Measurements from ENCODE around the gene ECM2.

Gene ECM2

DNA sequence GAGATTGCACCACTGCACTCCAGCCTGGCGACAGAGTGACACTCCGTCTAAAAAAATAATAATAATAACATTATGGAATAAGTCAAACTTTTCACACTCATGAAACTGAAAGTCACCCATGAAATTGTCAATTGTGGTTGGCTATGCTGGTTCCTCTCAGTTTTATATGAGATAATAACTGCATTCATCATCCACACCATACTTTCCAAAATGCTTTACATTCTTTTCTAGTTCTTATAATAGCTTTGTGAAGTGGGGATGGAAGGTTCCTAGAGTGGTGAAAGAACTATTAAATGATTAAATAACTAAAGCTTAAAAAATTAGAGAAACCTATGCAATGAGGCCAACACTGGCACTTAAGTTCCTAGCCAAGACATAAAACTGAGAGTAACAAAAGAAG is 40.9 kb downstream of the ECM2 start:
- Histone ChIP-seq H3K4me3 (ENCODE audit: low read length in 2 of 2) (no peak overlapping the region), H2BK5ac (ENCODE audit: low read length) (no peak overlapping the region), H4K8ac (ENCODE audit: low read depth, low read length) (no peak overlapping the region), H3K27ac (replicated peaks; ENCODE audit: low read length) (no peak overlapping the region), H3K79me1 (ENCODE audit: low read depth, low read length) (no peaks in the 10 kb centered on the region), H2AFZ (ENCODE audit: low read length) (no peak overlapping the region), H2BK120ac (ENCODE audit: low read depth, low read length) (no peak overlapping the region), H3K9me3 (replicated peaks in 1 of 2; ENCODE audit: control insufficient read depth in 2 of 2, insufficient read depth in 1 of 2, low read depth in 1 of 2, low read length in 2 of 2) (no peaks in the 10 kb centered on the region), H3K14ac (ENCODE audit: low read length) (no peak overlapping the region), H3K9ac (ENCODE audit: low read depth, low read length, poor library complexity) (no peak overlapping the region), H3K4me1 (ENCODE audit: control insufficient read depth in 2 of 2, insufficient read depth in 1 of 2, low read depth in 1 of 2, low read length in 2 of 2) (peaks cover 9% of the 10 kb centered on the region in 2 donors), H3K23ac (ENCODE audit: low read depth, low read length, poor library complexity) (no peak overlapping the region), H2BK12ac (ENCODE audit: low read length) (no peak overlapping the region), H4K91ac (ENCODE audit: low read depth, low read length, poor library complexity) (no peak overlapping the region), H3K18ac (ENCODE audit: low read length) (no peak overlapping the region), H3K27me3 (ENCODE audit: control insufficient read depth in 3 of 3, insufficient read depth in 3 of 3, low read depth in 1 of 3, low read length in 3 of 3) (no peaks in the 10 kb centered on the region), H3K36me3 (replicated peaks in 1 of 2; ENCODE audit: control insufficient read depth in 2 of 2, insufficient read depth in 2 of 2, low read length in 2 of 2) (no peaks in the 10 kb centered on the region), H2AK5ac (ENCODE audit: low read depth, low read length) (no peak overlapping the region), H3K4ac (ENCODE audit: low read length) (no peak overlapping the region), H2BK15ac (ENCODE audit: low read length) (no peak overlapping the region), H3K4me2 (ENCODE audit: insufficient read depth, low read length, poor library complexity, severe bottlenecking) (no peak overlapping the region)
- no peak for DNase-seq (ENCODE audit: low spot score)
- WGBS, 2 donors (ENCODE audit: extremely low coverage in 2 of 2, insufficient read length in 2 of 2, insufficient replicate concordance in 1 of 2), result no CpG with 5 or more reads among the region's 2 CpGs

DNA sequence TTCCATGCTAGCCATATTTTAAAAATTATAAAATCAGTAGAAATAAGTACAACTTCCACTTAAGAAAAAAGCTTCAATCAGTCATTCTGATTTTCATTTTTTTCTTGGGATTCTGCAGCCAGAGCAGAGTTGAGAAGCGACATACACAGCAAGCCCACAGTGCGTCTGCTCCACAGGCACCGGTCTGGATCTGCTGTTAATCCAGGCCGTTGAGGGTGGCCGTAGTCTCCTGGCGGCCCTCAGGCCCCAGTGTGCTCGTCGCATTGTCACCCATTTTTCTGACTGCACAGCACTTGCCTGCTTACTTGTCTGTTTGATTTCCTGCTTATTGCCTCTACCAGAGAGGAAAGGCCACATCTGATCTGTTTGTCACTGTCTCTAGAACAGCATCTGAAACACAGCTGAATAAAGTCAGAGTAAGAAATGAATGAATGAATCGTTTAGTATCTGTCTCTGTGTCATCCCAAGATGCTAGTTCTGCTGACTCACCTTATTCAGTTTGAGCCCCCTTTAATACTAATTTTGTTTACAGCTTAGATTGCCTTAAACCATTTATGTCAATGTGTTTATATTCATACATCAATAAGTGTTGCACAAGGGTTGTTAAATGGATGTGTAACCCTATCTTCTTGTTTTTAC is 41.9 kb downstream of the ECM2 start:
- no peak overlapping the region for H3K4me3 ChIP-seq (ENCODE audit: low read length in 2 of 2)
- no CpG with 5 or more reads among the region's 9 CpGs for WGBS, 2 donors (ENCODE audit: extremely low coverage in 2 of 2, insufficient read length in 2 of 2, insufficient replicate concordance in 1 of 2)

DNA sequence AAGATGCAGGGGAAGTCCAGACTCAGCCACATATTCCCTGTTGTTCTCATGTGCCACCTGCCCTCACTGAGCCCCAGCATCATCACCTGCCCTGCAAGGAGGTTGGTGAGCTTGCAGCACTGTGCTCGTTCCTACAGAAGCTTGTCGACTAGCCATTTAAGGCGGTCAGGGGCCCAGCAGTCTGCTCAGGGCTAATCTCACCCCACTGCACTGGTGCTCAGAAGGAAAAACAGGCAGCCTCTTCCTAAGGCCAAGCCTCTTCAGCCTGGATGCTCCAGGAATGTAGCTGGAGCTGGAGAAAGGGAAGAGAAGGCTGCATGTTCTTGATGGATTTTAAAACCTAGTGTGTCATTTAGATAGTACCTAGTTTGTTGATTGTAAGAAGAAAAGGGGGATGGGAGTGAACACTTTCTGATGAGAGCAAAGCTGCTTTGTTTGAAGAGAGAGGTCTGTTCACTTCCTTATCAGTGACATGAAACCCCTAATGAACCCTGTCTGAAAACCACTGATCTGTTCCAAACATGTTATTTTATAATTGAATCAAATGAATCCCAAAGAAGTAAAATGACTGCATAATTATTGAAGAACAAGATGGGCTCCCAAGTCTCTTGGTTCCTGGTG is 42.9 kb downstream of the ECM2 start:
- no peak for DNase-seq (ENCODE audit: low spot score)
- WGBS, 2 donors (ENCODE audit: extremely low coverage in 2 of 2, insufficient read length in 2 of 2, insufficient replicate concordance in 1 of 2), result no CpG with 5 or more reads among the region's 3 CpGs
- H3K27me3 ChIP-seq (ENCODE audit: control insufficient read depth in 3 of 3, insufficient read depth in 3 of 3, low read depth in 1 of 3, low read length in 3 of 3), result no peaks in the 10 kb centered on the region

More for the DNA sequence above, 41.9 kb downstream of the ECM2 start:
- Histone ChIP-seq H2BK120ac (ENCODE audit: low read depth, low read length) (no peak overlapping the region), H2BK12ac (ENCODE audit: low read length) (no peak overlapping the region), H4K8ac (ENCODE audit: low read depth, low read length) (no peak overlapping the region), H3K9me3 (replicated peaks in 1 of 2; ENCODE audit: control insufficient read depth in 2 of 2, insufficient read depth in 1 of 2, low read depth in 1 of 2, low read length in 2 of 2) (no peaks in the 10 kb centered on the region), H3K4me1 (ENCODE audit: control insufficient read depth in 2 of 2, insufficient read depth in 1 of 2, low read depth in 1 of 2, low read length in 2 of 2) (peaks cover 4 to 6% of the 10 kb centered on the region in 2 donors), H3K27me3 (ENCODE audit: control insufficient read depth in 3 of 3, insufficient read depth in 3 of 3, low read depth in 1 of 3, low read length in 3 of 3) (no peaks in the 10 kb centered on the region), H2AFZ (ENCODE audit: low read length) (no peak overlapping the region), H3K79me1 (ENCODE audit: low read depth, low read length) (no peaks in the 10 kb centered on the region), H3K4ac (ENCODE audit: low read length) (no peak overlapping the region), H3K9ac (ENCODE audit: low read depth, low read length, poor library complexity) (no peak overlapping the region), H2BK5ac (ENCODE audit: low read length) (no peak overlapping the region), H3K23ac (ENCODE audit: low read depth, low read length, poor library complexity) (no peak overlapping the region), H2BK15ac (ENCODE audit: low read length) (no peak overlapping the region), H3K14ac (ENCODE audit: low read length) (no peak overlapping the region), H4K91ac (ENCODE audit: low read depth, low read length, poor library complexity) (no peak overlapping the region), H3K4me2 (ENCODE audit: insufficient read depth, low read length, poor library complexity, severe bottlenecking) (no peak overlapping the region), H3K27ac (replicated peaks; ENCODE audit: low read length) (no peak overlapping the region), H3K36me3 (replicated peaks in 1 of 2; ENCODE audit: control insufficient read depth in 2 of 2, insufficient read depth in 2 of 2, low read length in 2 of 2) (no peaks in the 10 kb centered on the region), H2AK5ac (ENCODE audit: low read depth, low read length) (no peak overlapping the region), H3K18ac (ENCODE audit: low read length) (peak overlapping the region; percentile 5)
- no peak for DNase-seq (ENCODE audit: low spot score)

DNA sequence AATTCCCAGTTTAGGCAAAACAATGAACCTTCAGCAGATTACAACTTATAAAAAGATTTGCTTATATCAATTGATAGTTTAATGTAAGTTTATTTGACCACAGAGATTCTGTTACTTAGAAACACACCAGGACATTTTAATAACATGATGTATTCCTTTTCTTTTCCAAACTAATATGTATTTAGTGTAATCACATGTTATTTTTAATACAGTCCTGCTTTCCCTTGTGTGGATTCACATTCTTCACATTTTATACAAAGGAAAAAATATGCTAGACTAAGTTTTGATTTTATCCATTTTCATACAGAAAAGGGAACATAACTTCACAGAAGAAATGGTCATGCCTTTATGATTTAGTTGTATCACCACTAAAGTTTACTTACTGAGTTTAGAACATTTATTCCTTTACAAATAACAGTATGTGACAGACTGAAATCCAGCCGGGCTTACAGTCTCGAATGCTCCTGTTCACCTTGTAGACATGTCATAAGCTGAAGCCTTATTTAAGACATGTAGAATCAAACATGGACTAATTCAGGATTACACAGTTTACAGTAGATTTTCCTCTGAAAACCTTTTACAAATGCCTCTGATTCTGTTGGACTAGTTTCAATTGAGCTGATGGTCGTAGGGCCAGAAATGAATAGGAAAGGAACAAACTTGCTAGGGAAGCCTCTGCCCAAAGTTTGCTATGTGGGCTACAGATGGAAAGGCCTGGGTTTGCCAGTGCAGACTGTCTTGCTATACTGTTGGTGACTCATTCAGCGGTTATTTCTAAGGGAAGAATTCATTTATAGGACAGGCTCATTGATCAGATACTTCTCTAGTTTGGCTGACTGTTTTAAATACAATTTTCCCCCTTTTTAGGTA is 46.9 kb downstream of the ECM2 start:
- no CpG with 5 or more reads among the region's 4 CpGs for WGBS, 2 donors (ENCODE audit: extremely low coverage in 2 of 2, insufficient read length in 2 of 2, insufficient replicate concordance in 1 of 2)
- no peak overlapping the region for H3K4me3 ChIP-seq (ENCODE audit: low read length in 2 of 2)
- no peak overlapping the region for H2BK15ac ChIP-seq (ENCODE audit: low read length)
- no peak overlapping the region for H3K4me2 ChIP-seq (ENCODE audit: insufficient read depth, low read length, poor library complexity, severe bottlenecking)
- no peak overlapping the region for H2BK120ac ChIP-seq (ENCODE audit: low read depth, low read length)
- H2BK5ac ChIP-seq (ENCODE audit: low read length), result no peak overlapping the region
- no peak overlapping the region for H3K9ac ChIP-seq (ENCODE audit: low read depth, low read length, poor library complexity)
- no peaks in the 10 kb centered on the region for H3K27me3 ChIP-seq (ENCODE audit: control insufficient read depth in 3 of 3, insufficient read depth in 3 of 3, low read depth in 1 of 3, low read length in 3 of 3)
- H3K14ac ChIP-seq (ENCODE audit: low read length), result no peak overlapping the region
- no peak overlapping the region for H3K27ac ChIP-seq (replicated peaks; ENCODE audit: low read length)
- no peaks in the 10 kb centered on the region for H3K9me3 ChIP-seq (replicated peaks in 1 of 2; ENCODE audit: control insufficient read depth in 2 of 2, insufficient read depth in 1 of 2, low read depth in 1 of 2, low read length in 2 of 2)
- no peak overlapping the region for H4K91ac ChIP-seq (ENCODE audit: low read depth, low read length, poor library complexity)
- no peak for DNase-seq (ENCODE audit: low spot score)
- H3K4me1 ChIP-seq (ENCODE audit: control insufficient read depth in 2 of 2, insufficient read depth in 1 of 2, low read depth in 1 of 2, low read length in 2 of 2), result peaks cover 0 to 4% of the 10 kb centered on the region in 2 donors
- no peak overlapping the region for H3K4ac ChIP-seq (ENCODE audit: low read length)
- H2BK12ac ChIP-seq (ENCODE audit: low read length), result no peak overlapping the region
- no peak overlapping the region for H2AFZ ChIP-seq (ENCODE audit: low read length)
- no peak overlapping the region for H4K8ac ChIP-seq (ENCODE audit: low read depth, low read length)
- no peaks in the 10 kb centered on the region for H3K79me1 ChIP-seq (ENCODE audit: low read depth, low read length)
- H3K23ac ChIP-seq (ENCODE audit: low read depth, low read length, poor library complexity), result no peak overlapping the region
- H2AK5ac ChIP-seq (ENCODE audit: low read depth, low read length), result no peak overlapping the region
- H3K36me3 ChIP-seq (replicated peaks in 1 of 2; ENCODE audit: control insufficient read depth in 2 of 2, insufficient read depth in 2 of 2, low read length in 2 of 2), result no peaks in the 10 kb centered on the region
- no peak overlapping the region for H3K18ac ChIP-seq (ENCODE audit: low read length)

More for the DNA sequence above, 42.9 kb downstream of the ECM2 start:
- Histone ChIP-seq H2BK5ac (ENCODE audit: low read length) (no peak overlapping the region), H3K4ac (ENCODE audit: low read length) (no peak overlapping the region), H3K4me2 (ENCODE audit: insufficient read depth, low read length, poor library complexity, severe bottlenecking) (no peak overlapping the region), H2AFZ (ENCODE audit: low read length) (no peak overlapping the region), H3K4me3 (ENCODE audit: low read length in 2 of 2) (no peak overlapping the region), H3K4me1 (ENCODE audit: control insufficient read depth in 2 of 2, insufficient read depth in 1 of 2, low read depth in 1 of 2, low read length in 2 of 2) (peaks cover 0 to 4% of the 10 kb centered on the region in 2 donors), H3K14ac (ENCODE audit: low read length) (peak overlapping the region; percentile 48), H3K9ac (ENCODE audit: low read depth, low read length, poor library complexity) (no peak overlapping the region), H2BK12ac (ENCODE audit: low read length) (no peak overlapping the region), H3K36me3 (replicated peaks in 1 of 2; ENCODE audit: control insufficient read depth in 2 of 2, insufficient read depth in 2 of 2, low read length in 2 of 2) (no peaks in the 10 kb centered on the region), H3K79me1 (ENCODE audit: low read depth, low read length) (no peaks in the 10 kb centered on the region), H2AK5ac (ENCODE audit: low read depth, low read length) (no peak overlapping the region), H2BK120ac (ENCODE audit: low read depth, low read length) (no peak overlapping the region), H2BK15ac (ENCODE audit: low read length) (no peak overlapping the region), H4K8ac (ENCODE audit: low read depth, low read length) (no peak overlapping the region), H4K91ac (ENCODE audit: low read depth, low read length, poor library complexity) (no peak overlapping the region), H3K9me3 (replicated peaks in 1 of 2; ENCODE audit: control insufficient read depth in 2 of 2, insufficient read depth in 1 of 2, low read depth in 1 of 2, low read length in 2 of 2) (no peaks in the 10 kb centered on the region), H3K18ac (ENCODE audit: low read length) (peak overlapping the region; percentile 20), H3K23ac (ENCODE audit: low read depth, low read length, poor library complexity) (peak overlapping the region; percentile 78), H3K27ac (replicated peaks; ENCODE audit: low read length) (no peak overlapping the region)

Data from neuronal stem cell (in vitro differentiated cells).